Panc1 (cell line): ENCODE results near the gene LYSMD4. TPM values are rescaled to one million over a fixed set of nuclear protein-coding genes. Genes with fewer than 3 reads are reported as not detected.

ENCODE experiments used
- ATAC-seq: fragments of 200-7000 bp; cut with Tn5 transposase; 2 replicates; pipeline ENCODE4 v1.9.1; 2020; ENCODE audit warnings: mild to moderate bottlenecking, moderate library complexity
- BruUV-seq: library from RNA; stranded (reverse); fragments of 400-500 nt; replicated peaks from 2 replicates; lab custom pipeline; 2021; lab: Mats Ljungman, UMichigan
- CTCF ChIA-PET: fragments of 300-600 bp; sonication (Branson Sonifier 250); formaldehyde crosslinking; loops from one replicate; lab custom pipeline; 2022; ENCODE audit warnings: antibody characterized with exemption; lab: Charles Lee
- POLR2A ChIA-PET: fragments of 300-600 bp; sonication (Branson Sonifier 250); formaldehyde crosslinking; loops from one replicate; lab custom pipeline; 2022; ENCODE audit warnings: antibody characterized with exemption; lab: Charles Lee
- DNase-seq: peaks from one replicate; pipeline ENCODE4 v3.0.0-alpha.2; 2010; ENCODE audit warnings: low read depth, low spot score
- H3K27ac ChIP-seq: 2 replicates; pipeline ENCODE4 v1.5.1; 2011; ENCODE audit warnings: mild to moderate bottlenecking, low read length, inconsistent platforms
- H3K27me3 ChIP-seq: fragments of 200-500 bp; sonication (Bioruptor generic); 2 replicates; pipeline ENCODE4 v1.6.0; 2014; ENCODE audit warnings: low read length, inconsistent platforms; ENCODE audit not compliant: control insufficient read depth, insufficient read depth
- H3K36me3 ChIP-seq: fragments of 200-500 bp; sonication (Bioruptor generic); 2 replicates; pipeline ENCODE4 v1.5.1; 2014; ENCODE audit warnings: inconsistent platforms, mild to moderate bottlenecking, low read length, moderate library complexity; ENCODE audit not compliant: control insufficient read depth, insufficient read depth
- H3K4me1 ChIP-seq: 2 replicates; pipeline ENCODE4 v1.5.1; 2011; ENCODE audit warnings: inconsistent platforms, mild to moderate bottlenecking, low read length, moderate library complexity; ENCODE audit not compliant: control insufficient read depth, insufficient read depth
- H3K4me3 ChIP-seq, 2 experiments: 2 replicates each; pipeline ENCODE4 v1.5.1; 2011 to 2012; ENCODE audit warnings: low read depth in 2 of 2, low read length in 2 of 2, mild to moderate bottlenecking in 2 of 2, inconsistent platforms in 1 of 2, moderate library complexity in 1 of 2
- H3K9me3 ChIP-seq: fragments of 200-500 bp; sonication (Bioruptor generic); 2 replicates; pipeline ENCODE4 v1.5.1; 2014; ENCODE audit warnings: low read depth, mild to moderate bottlenecking, inconsistent platforms, low read length, moderate library complexity; ENCODE audit not compliant: control insufficient read depth, insufficient read depth
- CTCF ChIP-seq: fragments of 450-650 bp; IDR thresholded peaks from 2 replicates; pipeline ENCODE4 v1.5.1; 2017; ENCODE audit warnings: mild to moderate bottlenecking
- POLR2AphosphoS5 ChIP-seq: IDR thresholded peaks from 2 replicates; pipeline ENCODE4 v1.6.1; 2012; ENCODE audit warnings: mild to moderate bottlenecking, low read depth, low read length, moderate library complexity
- REST ChIP-seq, 2 experiments: IDR thresholded peaks; 2 replicates each; pipeline ENCODE4 v1.6.1; 2011 to 2012; ENCODE audit warnings: low read depth in 2 of 2, control low read depth in 1 of 2, low read length in 1 of 2, mild to moderate bottlenecking in 1 of 2, moderate library complexity in 1 of 2; ENCODE audit not compliant: insufficient read depth in 1 of 2
- SIN3A ChIP-seq: IDR thresholded peaks from 2 replicates; pipeline ENCODE4 v1.6.1; 2012; ENCODE audit warnings: low read depth, mild to moderate bottlenecking, low read length, moderate library complexity, borderline replicate concordance; ENCODE audit not compliant: insufficient read depth
- TCF7L2 ChIP-seq: IDR thresholded peaks from 2 replicates; pipeline ENCODE4 v1.6.1; 2011; ENCODE audit warnings: mild to moderate bottlenecking, low read depth, low read length, inconsistent platforms
- in situ Hi-C: cut with HindIII; loops from 2 replicates; pipeline ENCODE4 v1.10.0; 2016; ENCODE audit warnings: low sequenced_read_pairs, low pct_unique_long_range_greater_than_20kb
- intact Hi-C: fragments of 100-400 bp; cut with micrococcal nuclease; formaldehyde crosslinking; loops from one replicate; pipeline ENCODE4 v1.10.0; 2022; ENCODE audit not compliant: unreplicated experiment
- total RNA-seq: library from RNA; stranded (reverse); gene quantifications from one replicate; pipeline ENCODE4 v1.2.1, GENCODE V29; 2021; ENCODE audit not compliant: unreplicated experiment

LYSMD4 gene
- total RNA-seq, 1 experiment from 2014 or later, result 8.9 TPM

GRCh38 chr15:99721896-99722295 lies 11.3 kb downstream of the LYSMD4 start:
- no TSS peak for BruUV-seq
- in situ Hi-C loops (no loop called here), intact Hi-C loops (no loop called here)
- ChIA-PET CTCF (no interaction called here), POLR2A (no interaction called here)
- Histone ChIP-seq H3K9me3 (no peaks in the 10 kb centered on the region), H3K36me3 (no peaks in the 10 kb centered on the region), H3K4me1 (no peaks in the 10 kb centered on the region), H3K27ac (no peak overlapping the region), H3K4me3 (no peak overlapping the region), H3K27me3 (no peaks in the 10 kb centered on the region)
- DNase-seq (no peak), ATAC-seq (no peak)
- no peak for TF ChIP-seq TCF7L2

- in situ Hi-C loops, result no loop called here
- 0 out of 2 replicates have a peak, but pooled peaks have one; percentile 25 for ATAC-seq
Measured at GRCh38 chr15:99721104-99721778, 12.0 kb downstream of the LYSMD4 start.

More at GRCh38 chr15:99721104-99721778, 12.0 kb downstream of the LYSMD4 start:
- intact Hi-C loops, result no loop called here
- Histone ChIP-seq H3K36me3 (no peaks in the 10 kb centered on the region), H3K4me3 (no peak overlapping the region), H3K4me1 (no peaks in the 10 kb centered on the region), H3K27ac (no peak overlapping the region), H3K9me3 (no peaks in the 10 kb centered on the region), H3K27me3 (no peaks in the 10 kb centered on the region)
- TF ChIP-seq SIN3A, result no peak
- no peak for TF ChIP-seq CTCF
- TF ChIP-seq REST (IDR thresholded peaks at IDR 0.05; ENCODE audit: insufficient read depth in 1 of 2, low read depth in 2 of 2, low read length in 1 of 2), result no peak
- no peak for TF ChIP-seq TCF7L2
- no peak for TF ChIP-seq POLR2AphosphoS5
- ChIA-PET POLR2A (no interaction called here), CTCF (no interaction called here)
- BruUV-seq, result no TSS peak
- no peak for DNase-seq
